GM06990 (cell line): Measurements from ENCODE around the gene BPIFA2.

ENCODE experiments used
- DNase-seq: peaks from one replicate; pipeline ENCODE4 v3.0.0-alpha.2; 2011; ENCODE audit not compliant: insufficient read length; ENCODE audit errors: extremely low read depth
- H3K27me3 ChIP-seq: replicated peaks from 2 replicates; pipeline ENCODE4 v1.6.0; 2011; ENCODE audit warnings: low read length; ENCODE audit not compliant: control insufficient read depth, insufficient read depth
- H3K36me3 ChIP-seq: 2 replicates; pipeline ENCODE4 v1.5.1; 2011; ENCODE audit warnings: low read length; ENCODE audit not compliant: control insufficient read depth, insufficient read depth
- H3K4me3 ChIP-seq: replicated peaks from 2 replicates; pipeline ENCODE4 v1.5.1; 2011; ENCODE audit warnings: low read depth, mild to moderate bottlenecking, control low read depth, low read length
- CTCF ChIP-seq: IDR thresholded peaks from 2 replicates; pipeline ENCODE4 v1.5.1; 2011; ENCODE audit warnings: low read length, control low read depth, mild to moderate bottlenecking, inconsistent platforms; ENCODE audit not compliant: insufficient read depth, poor library complexity, severe bottlenecking

Gene BPIFA2

GRCh38 chr20:33133373-33133941 is 34.5 kb upstream of the BPIFA2 start:
- no peak for TF ChIP-seq CTCF

GRCh38 chr20:33137195-33137594 is 30.8 kb upstream of the BPIFA2 start:
- H3K27me3 ChIP-seq = no peaks in the 10 kb centered on the region
- no peaks in the 10 kb centered on the region for H3K36me3 ChIP-seq
- no peak for DNase-seq
- no peak for TF ChIP-seq CTCF
- no peak overlapping the region for H3K4me3 ChIP-seq

More at GRCh38 chr20:33133373-33133941, 34.5 kb upstream of the BPIFA2 start:
- DNase-seq = no peak
- Histone ChIP-seq H3K36me3 (no peaks in the 10 kb centered on the region), H3K4me3 (no peak overlapping the region), H3K27me3 (no peaks in the 10 kb centered on the region)

GRCh38 chr20:33139467-33139866 is 28.5 kb upstream of the BPIFA2 start:
- Histone ChIP-seq H3K27me3 (no peaks in the 10 kb centered on the region), H3K4me3 (no peak overlapping the region), H3K36me3 (no peaks in the 10 kb centered on the region)
- TF ChIP-seq CTCF = no peak
- no peak for DNase-seq

- Histone ChIP-seq H3K36me3 (no peaks in the 10 kb centered on the region), H3K4me3 (no peak overlapping the region), H3K27me3 (no peaks in the 10 kb centered on the region)
- no peak for DNase-seq
- TF ChIP-seq CTCF = no peak
Observed at GRCh38 chr20:33145521-33145920, 22.4 kb upstream of the BPIFA2 start.

GRCh38 chr20:33147299-33147698 is 20.7 kb upstream of the BPIFA2 start:
- no peak for DNase-seq
- Histone ChIP-seq H3K27me3 (no peaks in the 10 kb centered on the region), H3K36me3 (no peaks in the 10 kb centered on the region), H3K4me3 (no peak overlapping the region)
- no peak for TF ChIP-seq CTCF

- H3K4me3 ChIP-seq = no peak overlapping the region
- no peaks in the 10 kb centered on the region for H3K27me3 ChIP-seq
- TF ChIP-seq CTCF = no peak
- no peak for DNase-seq
- H3K36me3 ChIP-seq = no peaks in the 10 kb centered on the region
Observed at GRCh38 chr20:33148040-33148439, 19.9 kb upstream of the BPIFA2 start.
